ENCODE data around the gene METTL8.
"Not testable (repeated sequence)": the region's sequence is repeated elsewhere in the genome, so short reads cannot be mapped to it uniquely, and the experiment has no call there.

The METTL8 gene

DNA sequence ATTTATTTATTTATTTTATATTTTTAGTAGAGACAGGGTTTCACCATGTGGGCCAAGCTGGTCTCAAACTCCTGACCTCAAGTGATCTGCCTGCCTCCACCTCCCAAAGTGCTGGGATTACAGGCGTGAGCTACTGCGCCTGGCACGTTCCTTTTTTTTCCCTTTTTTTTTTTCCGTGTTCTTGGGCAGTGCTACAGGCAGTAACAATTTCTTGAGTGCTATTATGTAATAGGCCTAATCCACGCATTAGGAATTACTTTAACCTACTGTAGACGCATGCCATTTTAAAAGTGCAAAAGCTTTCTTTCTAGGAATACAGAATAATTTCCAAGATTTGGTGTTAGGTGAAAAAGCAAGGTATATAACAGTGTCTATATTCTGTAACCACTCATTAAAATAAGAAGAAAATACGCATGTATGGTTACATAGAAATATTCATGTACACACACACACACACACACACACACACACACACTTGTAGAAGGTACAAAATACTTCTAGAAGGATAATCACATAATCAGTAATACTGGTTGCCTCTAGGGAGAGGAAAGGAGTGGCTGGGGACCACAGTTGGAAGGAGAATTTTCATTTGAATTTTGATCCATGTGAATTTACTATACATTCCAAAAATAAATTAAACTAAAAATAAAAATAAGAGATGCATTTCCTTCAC, 92.3 kb downstream of the METTL8 start:
- no peak for DNase-seq

GRCh38 chr2:171334946-171335345, 98.8 kb downstream of the METTL8 start:
- no peak for DNase-seq

DNA sequence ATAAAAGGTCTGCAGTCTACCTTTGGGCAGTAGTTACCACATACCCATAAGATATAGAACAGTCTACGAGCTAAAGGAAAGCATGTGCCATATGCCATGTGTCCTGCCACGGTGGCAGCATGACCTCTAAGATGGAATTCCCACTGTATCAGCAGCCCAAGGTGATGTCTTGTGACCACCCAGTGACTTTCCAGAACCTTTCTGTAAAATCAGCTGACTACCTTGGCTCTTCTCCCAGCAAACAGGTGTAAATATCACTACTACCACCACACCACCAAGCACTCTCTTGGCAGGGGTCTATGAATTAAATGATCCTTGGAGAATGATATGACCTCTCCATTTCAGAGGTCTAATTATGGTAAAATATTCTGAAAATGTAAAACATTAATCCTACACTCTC, 99.6 kb downstream of the METTL8 start:
- DNase-seq: no peak

GRCh38 chr2:171330155-171330956, 103.4 kb downstream of the METTL8 start:
- DNase-seq: no peak

GRCh38 chr2:171327043-171327496, 106.7 kb downstream of the METTL8 start:
- no peak for DNase-seq

- DNase-seq: no peak
These were observed 107.8 kb downstream of the METTL8 start for GRCh38 chr2:171325886-171326585.

DNA sequence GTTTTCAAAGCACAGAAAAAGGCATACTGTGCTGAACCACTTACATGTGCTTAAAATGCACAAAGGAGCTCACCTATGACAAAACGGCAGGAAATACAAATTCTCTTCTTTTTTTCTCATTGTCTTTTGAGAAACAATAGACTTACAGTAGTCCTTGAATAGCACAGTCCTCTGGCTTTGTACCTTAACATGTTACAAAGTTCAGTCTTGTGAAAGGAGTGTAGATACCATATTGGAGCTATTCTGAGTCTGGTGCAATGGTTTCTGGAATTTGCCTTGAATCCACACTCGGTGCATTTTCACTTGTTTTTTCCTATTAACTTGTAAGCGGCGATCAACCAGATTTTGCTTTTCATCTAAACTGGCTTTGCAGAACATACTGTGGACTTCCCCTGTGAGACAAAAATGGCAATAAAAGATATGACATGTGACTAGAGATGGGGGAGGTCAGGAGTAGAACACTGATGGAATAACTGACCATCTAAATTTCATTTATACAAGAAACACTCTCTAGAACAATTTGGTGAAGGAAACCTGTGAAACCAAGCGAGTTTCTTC, 109.7 kb downstream of the METTL8 start:
- no peak for DNase-seq

- DNase-seq: no peak
These were observed 110.9 kb downstream of the METTL8 start for GRCh38 chr2:171322928-171323327.

DNA sequence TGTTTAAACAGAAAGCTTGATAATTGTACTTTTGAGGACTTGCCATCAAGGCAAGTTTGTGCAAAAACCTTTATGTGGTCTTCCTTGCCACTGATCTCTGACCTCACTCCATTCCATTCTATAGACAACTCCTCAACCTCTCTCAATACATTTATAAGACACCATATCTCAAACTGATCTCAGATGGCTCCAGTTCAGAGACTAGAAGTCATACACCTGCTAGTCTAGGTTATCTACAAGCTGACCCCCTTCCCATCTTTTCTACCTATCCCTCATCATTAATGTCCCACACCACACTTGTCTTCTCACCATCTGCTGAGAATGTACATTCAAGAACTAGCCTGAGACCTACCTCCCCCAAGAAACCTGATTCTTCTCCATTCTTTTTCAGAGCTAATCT, 113.1 kb downstream of the METTL8 start:
- DNase-seq: no peak

- no peak for DNase-seq
These were observed 113.6 kb downstream of the METTL8 start for GRCh38 chr2:171320208-171320621.

DNA sequence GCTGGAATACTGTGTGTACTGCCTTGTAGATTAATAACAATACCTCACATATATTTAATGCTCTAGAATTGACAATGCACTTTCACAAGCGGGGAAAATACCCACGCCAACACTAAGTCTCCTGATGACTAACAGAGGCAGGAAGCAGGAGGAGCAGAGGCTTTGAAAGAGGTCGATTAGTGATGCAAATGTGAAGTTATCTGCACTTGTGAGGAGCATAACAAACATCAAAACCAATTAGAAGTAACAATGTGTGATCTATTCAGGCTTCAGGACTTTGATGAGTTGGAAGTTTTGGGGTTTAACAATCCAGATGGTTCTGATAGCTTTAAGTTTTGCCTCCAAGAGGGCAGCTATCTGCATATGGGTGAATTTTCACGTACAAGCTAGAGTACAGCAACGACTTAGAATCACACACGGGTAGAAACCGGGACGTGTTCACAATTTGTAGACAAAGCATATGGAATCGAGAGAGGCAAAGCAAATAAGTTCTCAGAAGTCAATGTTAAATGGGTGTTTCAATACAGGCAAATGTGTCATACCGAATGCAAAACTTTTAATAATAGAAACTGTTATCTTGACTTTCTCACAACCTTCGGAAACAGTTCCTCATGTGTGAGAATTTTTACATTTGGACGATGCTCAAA, 114.5 kb downstream of the METTL8 start:
- no peak for DNase-seq

DNA sequence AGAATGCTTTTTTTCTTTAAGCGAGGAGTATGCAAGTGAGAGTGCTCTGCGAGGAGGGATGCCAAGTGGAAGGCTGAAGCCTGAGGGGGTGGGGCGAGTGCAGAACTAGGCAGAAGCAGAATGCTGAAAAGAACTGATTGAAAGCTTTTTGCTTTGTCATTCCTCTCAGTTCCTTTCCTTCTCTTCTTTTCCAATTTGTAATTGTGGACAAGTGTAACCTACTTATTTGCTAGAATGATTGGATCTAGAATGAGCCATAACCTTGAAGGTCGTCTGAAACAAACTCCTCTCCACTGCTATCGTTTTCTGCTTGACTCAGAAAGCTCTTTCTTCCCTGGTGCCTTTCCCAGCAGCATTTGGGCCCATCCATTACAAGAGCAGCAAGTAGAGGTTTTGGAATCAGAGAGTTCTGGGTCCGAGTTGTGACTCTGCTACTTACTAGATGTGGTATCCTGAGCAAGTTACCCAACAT, 115.3 kb downstream of the METTL8 start:
- DNase-seq: no peak

- no peak for DNase-seq
These were observed 116.2 kb downstream of the METTL8 start for GRCh38 chr2:171317492-171318125.

- DNase-seq: no peak
These were observed 116.9 kb downstream of the METTL8 start for GRCh38 chr2:171316755-171317337.

DNA sequence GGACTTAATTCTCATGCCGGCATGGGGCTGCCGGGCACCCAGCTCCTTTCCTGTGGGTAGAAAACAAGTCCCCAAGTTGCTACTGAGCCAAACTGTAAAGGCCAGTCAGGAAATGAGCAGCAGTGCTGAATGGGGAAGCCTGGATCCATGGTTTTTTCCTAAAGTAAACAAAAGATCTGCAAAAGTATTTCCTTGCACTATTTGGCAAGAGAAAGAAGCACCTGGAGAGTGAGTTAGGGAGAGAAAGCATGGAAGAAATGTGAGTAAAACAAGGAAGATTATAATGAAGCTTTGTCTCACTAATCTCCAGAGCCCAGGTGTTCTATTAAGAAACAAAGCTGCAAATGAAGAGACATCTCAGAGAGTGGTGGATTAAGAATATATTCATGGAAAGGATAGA, 117.6 kb downstream of the METTL8 start:
- DNase-seq: no peak

DNA sequence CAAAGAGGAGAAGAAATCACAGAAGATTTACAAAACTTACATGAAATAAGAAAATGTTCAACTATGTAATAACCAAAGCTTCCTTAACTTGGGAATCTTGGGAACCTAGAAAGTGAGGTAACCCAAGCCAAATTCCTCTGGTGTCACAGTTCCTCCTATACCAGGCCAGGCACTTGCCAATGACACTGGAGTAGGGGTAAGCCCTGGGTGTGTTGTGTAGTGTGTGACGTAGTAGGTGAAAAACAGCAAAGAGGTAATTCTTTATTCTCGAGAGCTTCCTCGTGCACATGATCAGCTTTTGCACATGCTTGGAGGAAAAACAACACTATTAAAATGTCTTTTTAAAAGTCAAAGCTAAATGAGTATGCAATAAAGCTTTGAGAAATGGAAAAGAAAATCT, 118.0 kb downstream of the METTL8 start:
- DNase-seq: no peak

GRCh38 chr2:171312182-171312581, 121.6 kb downstream of the METTL8 start:
- DNase-seq: not testable (repeated sequence)

GRCh38 chr2:171311589-171311988, 122.2 kb downstream of the METTL8 start:
- not testable (repeated sequence) for DNase-seq

GRCh38 chr2:171310889-171311288, 122.9 kb downstream of the METTL8 start:
- no peak for DNase-seq

- DNase-seq: no peak
These were observed 124.1 kb downstream of the METTL8 start for GRCh38 chr2:171309455-171310286.
